PC-3 (cell line): ENCODE results near the gene KLK10. TPM values are rescaled to one million over a fixed set of nuclear protein-coding genes. Genes with fewer than 3 reads are reported as not detected.

Experiments used
- ATAC-seq: fragments of 200-7000 bp; cut with Tn5 transposase; 2 replicates; pipeline ENCODE4 v1.9.1; 2020; ENCODE audit warnings: mild to moderate bottlenecking, moderate library complexity
- BruUV-seq: library from RNA; stranded (reverse); fragments of 400-500 nt; replicated peaks from 2 replicates; lab custom pipeline; 2021; lab: Mats Ljungman, UMichigan
- CTCF ChIA-PET: fragments of 300-600 bp; sonication (Branson Sonifier 250); formaldehyde crosslinking; loops from one replicate; lab custom pipeline; 2022; ENCODE audit warnings: antibody characterized with exemption; lab: Charles Lee
- POLR2A ChIA-PET: fragments of 300-600 bp; sonication (Branson Sonifier 250); formaldehyde crosslinking; loops from one replicate; lab custom pipeline; 2022; ENCODE audit warnings: antibody characterized with exemption; ENCODE audit not compliant: unreplicated experiment; lab: Charles Lee
- DNase-seq: peaks from one replicate; pipeline ENCODE4 v3.0.0-alpha.2; 2015
- H2AFZ ChIP-seq: fragments of 300-600 bp; sonication (generic); 2 replicates; pipeline ENCODE4 v1.6.0; 2016; ENCODE audit warnings: antibody characterized with exemption, low read length
- H3F3A ChIP-seq: fragments of 300-600 bp; sonication (generic); one replicate; pipeline ENCODE4 v1.6.0; 2017; ENCODE audit warnings: antibody characterized with exemption, low read length, control low read depth, mild to moderate bottlenecking; ENCODE audit not compliant: unreplicated experiment
- H3K27ac ChIP-seq: fragments of 300-600 bp; sonication (generic); 2 replicates; pipeline ENCODE4 v1.5.1; 2016; ENCODE audit warnings: mild to moderate bottlenecking, low read length
- H3K27me3 ChIP-seq: fragments of 300-600 bp; sonication (generic); 2 replicates; pipeline ENCODE4 v1.6.1; 2016; ENCODE audit warnings: low read length, mixed read lengths
- H3K36me3 ChIP-seq: fragments of 300-600 bp; sonication (generic); 2 replicates; pipeline ENCODE4 v1.6.1; 2016; ENCODE audit warnings: low read depth, mixed run types, low read length, mixed read lengths
- H3K4me1 ChIP-seq: fragments of 300-600 bp; sonication (generic); 2 replicates; pipeline ENCODE4 v1.5.1; 2016; ENCODE audit warnings: low read length; ENCODE audit not compliant: insufficient read depth
- H3K4me2 ChIP-seq: fragments of 300-600 bp; sonication (generic); 2 replicates; pipeline ENCODE4 v1.6.0; 2016; ENCODE audit warnings: low read length
- H3K4me3 ChIP-seq: fragments of 300-600 bp; sonication (generic); 2 replicates; pipeline ENCODE4 v1.5.1; 2016; ENCODE audit warnings: mild to moderate bottlenecking, low read length, mixed read lengths
- H3K79me2 ChIP-seq: fragments of 300-600 bp; sonication (generic); 2 replicates; pipeline ENCODE4 v1.6.1; 2017; ENCODE audit warnings: low read length, mixed read lengths
- H3K9ac ChIP-seq: fragments of 300-600 bp; sonication (generic); 2 replicates; pipeline ENCODE4 v1.6.0; 2016; ENCODE audit warnings: mild to moderate bottlenecking, low read length
- H3K9me2 ChIP-seq: fragments of 300-600 bp; sonication (generic); replicated peaks from 2 replicates; pipeline ENCODE4 v1.6.1; 2016; ENCODE audit warnings: mixed run types, low read length, mixed read lengths
- H3K9me3 ChIP-seq: fragments of 300-600 bp; sonication (generic); 2 replicates; pipeline ENCODE4 v1.6.1; 2016; ENCODE audit warnings: low read length, mixed read lengths
- H4K20me1 ChIP-seq: fragments of 300-600 bp; sonication (generic); 2 replicates; pipeline ENCODE4 v1.6.1; 2016; ENCODE audit warnings: low read length, mixed read lengths
- CTCF ChIP-seq: fragments of 300-600 bp; sonication (generic); conservative IDR thresholded peaks from 2 replicates; pipeline ENCODE4 v1.5.1; 2017; ENCODE audit warnings: antibody characterized with exemption, low read depth, mild to moderate bottlenecking, low read length
- EZH2 ChIP-seq: fragments of 300-600 bp; sonication (generic); IDR thresholded peaks from one replicate; pipeline ENCODE4 v1.6.1; 2017; ENCODE audit warnings: antibody characterized with exemption, mild to moderate bottlenecking, low read length; ENCODE audit not compliant: unreplicated experiment
- EZH2phosphoT487 ChIP-seq: fragments of 300-600 bp; sonication (generic); IDR thresholded peaks from 2 replicates; pipeline ENCODE4 v1.6.1; 2018; ENCODE audit warnings: mild to moderate bottlenecking, antibody characterized with exemption, low read length, borderline replicate concordance
- intact Hi-C: fragments of 100-400 bp; cut with micrococcal nuclease; formaldehyde crosslinking; loops from 2 replicates; pipeline ENCODE4 v1.9.0; 2023
- total RNA-seq: library from RNA; depleted of rRNA; stranded (reverse); fragments of >200 nt; gene quantifications from 2 replicates; pipeline ENCODE4 v1.2.3, GENCODE V29; 2014

KLK10 gene
- total RNA-seq, 1 experiment from 2014 or later: 1.2 TPM

- intact Hi-C loops: no loop called here
- DNase-seq: no peak
- Histone ChIP-seq H3K4me2 (no peak overlapping the region), H3K9me3 (no peaks in the 10 kb centered on the region), H3K27me3 (peaks cover 19% of the 10 kb centered on the region; the same call in 1 of the 2 replicates), H3K4me3 (no peak overlapping the region), H3K79me2 (no peaks in the 10 kb centered on the region), H3K36me3 (no peaks in the 10 kb centered on the region), H3K9ac (no peak overlapping the region), H2AFZ (no peak overlapping the region), H3F3A (no peaks in the 10 kb centered on the region), H3K4me1 (no peaks in the 10 kb centered on the region), H3K9me2 (no peaks in the 10 kb centered on the region), H3K27ac (no peak overlapping the region), H4K20me1 (no peaks in the 10 kb centered on the region)
- ChIA-PET CTCF (no interaction called here), POLR2A (no interaction called here)
- TF ChIP-seq EZH2phosphoT487: no peak
- no peak for TF ChIP-seq EZH2
- TF ChIP-seq CTCF: no peak
- BruUV-seq: no TSS peak
- ATAC-seq: no peak
Observed at GRCh38 chr19:51060973-51061372, 41.5 kb upstream of the KLK10 start.

GRCh38 chr19:51060336-51060735, 40.8 kb upstream of the KLK10 start:
- ChIA-PET CTCF (no interaction called here), POLR2A (no interaction called here)
- intact Hi-C loops: no loop called here
- Histone ChIP-seq H3K9ac (no peak overlapping the region), H3K4me3 (no peak overlapping the region), H3K4me1 (no peaks in the 10 kb centered on the region), H2AFZ (no peak overlapping the region), H3K27ac (no peak overlapping the region), H3K4me2 (no peak overlapping the region), H3K79me2 (no peaks in the 10 kb centered on the region), H3K9me2 (no peaks in the 10 kb centered on the region), H4K20me1 (no peaks in the 10 kb centered on the region), H3K9me3 (no peaks in the 10 kb centered on the region), H3K27me3 (peaks cover 19% of the 10 kb centered on the region; the same call in 1 of the 2 replicates), H3K36me3 (no peaks in the 10 kb centered on the region), H3F3A (no peaks in the 10 kb centered on the region)
- DNase-seq: no peak
- ATAC-seq: no peak
- TF ChIP-seq CTCF (no peak), EZH2 (no peak), EZH2phosphoT487 (no peak)
- no TSS peak for BruUV-seq

GRCh38 chr19:51059715-51060114, 40.2 kb upstream of the KLK10 start:
- POLR2A ChIA-PET: no interaction called here
- H3K36me3 ChIP-seq: no peaks in the 10 kb centered on the region
- ATAC-seq (no peak), DNase-seq (no peak)
- peaks cover 19% of the 10 kb centered on the region; the same call in 1 of the 2 replicates for H3K27me3 ChIP-seq
- H3K4me3 ChIP-seq: no peak overlapping the region
- H4K20me1 ChIP-seq: no peaks in the 10 kb centered on the region
- CTCF ChIA-PET: no interaction called here
- H3K27ac ChIP-seq: no peak overlapping the region
- BruUV-seq: no TSS peak
- no peaks in the 10 kb centered on the region for H3F3A ChIP-seq
- intact Hi-C loops: no loop called here
- H3K9me3 ChIP-seq: no peaks in the 10 kb centered on the region
- no peaks in the 10 kb centered on the region for H3K9me2 ChIP-seq
- no peak overlapping the region for H3K9ac ChIP-seq
- no peaks in the 10 kb centered on the region for H3K4me1 ChIP-seq
- no peak overlapping the region for H3K4me2 ChIP-seq
- H2AFZ ChIP-seq: no peak overlapping the region
- no peaks in the 10 kb centered on the region for H3K79me2 ChIP-seq
- TF ChIP-seq EZH2phosphoT487 (no peak), EZH2 (no peak), CTCF (no peak)
